ENCODE data around the gene HMGCS2.

HMGCS2 gene

DNA sequence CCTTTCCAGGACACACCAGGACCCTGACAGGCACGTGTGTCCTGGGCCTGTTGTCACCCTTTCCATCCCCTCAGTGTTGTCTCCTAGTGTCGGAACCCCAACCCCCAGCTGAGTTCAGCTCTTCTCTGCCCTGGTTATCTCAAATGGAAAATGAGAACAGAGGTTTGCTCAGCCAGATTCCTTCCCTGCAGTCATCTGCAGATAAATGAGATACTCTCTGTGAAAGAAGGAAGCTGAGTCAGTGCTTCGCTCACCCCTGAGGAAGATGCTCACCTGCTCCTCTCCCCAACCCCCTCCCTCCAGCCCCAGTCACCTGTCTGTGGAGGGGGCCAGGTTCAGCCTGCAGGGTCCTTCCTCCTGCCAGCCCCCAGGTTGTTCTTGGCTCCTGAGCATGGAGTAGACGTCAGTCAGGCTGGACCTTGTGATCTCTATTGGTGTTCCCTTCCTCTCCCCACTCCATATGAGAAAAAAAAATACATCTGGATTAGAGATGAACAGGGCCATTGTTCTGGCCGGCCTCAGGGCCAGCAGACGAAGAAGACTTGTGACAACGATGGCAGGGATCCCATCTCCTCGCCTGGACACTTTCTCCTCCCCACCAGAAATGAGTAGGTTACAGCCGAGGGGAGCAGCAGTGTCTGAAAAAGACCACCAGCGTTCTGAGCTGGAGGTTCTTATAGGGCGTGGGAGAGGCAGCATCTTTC, 36.1 kb downstream of the HMGCS2 start:
- TF ChIP-seq, protein P1, sequence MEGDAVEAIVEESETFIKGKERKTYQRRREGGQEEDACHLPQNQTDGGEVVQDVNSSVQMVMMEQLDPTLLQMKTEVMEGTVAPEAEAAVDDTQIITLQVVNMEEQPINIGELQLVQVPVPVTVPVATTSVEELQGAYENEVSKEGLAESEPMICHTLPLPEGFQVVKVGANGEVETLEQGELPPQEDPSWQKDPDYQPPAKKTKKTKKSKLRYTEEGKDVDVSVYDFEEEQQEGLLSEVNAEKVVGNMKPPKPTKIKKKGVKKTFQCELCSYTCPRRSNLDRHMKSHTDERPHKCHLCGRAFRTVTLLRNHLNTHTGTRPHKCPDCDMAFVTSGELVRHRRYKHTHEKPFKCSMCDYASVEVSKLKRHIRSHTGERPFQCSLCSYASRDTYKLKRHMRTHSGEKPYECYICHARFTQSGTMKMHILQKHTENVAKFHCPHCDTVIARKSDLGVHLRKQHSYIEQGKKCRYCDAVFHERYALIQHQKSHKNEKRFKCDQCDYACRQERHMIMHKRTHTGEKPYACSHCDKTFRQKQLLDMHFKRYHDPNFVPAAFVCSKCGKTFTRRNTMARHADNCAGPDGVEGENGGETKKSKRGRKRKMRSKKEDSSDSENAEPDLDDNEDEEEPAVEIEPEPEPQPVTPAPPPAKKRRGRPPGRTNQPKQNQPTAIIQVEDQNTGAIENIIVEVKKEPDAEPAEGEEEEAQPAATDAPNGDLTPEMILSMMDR (IDR thresholded peaks at IDR 0.05; ENCODE audit: insufficient read depth, low read depth, low read length, missing control alignments), result no peak
- no peak overlapping the region for H3K4me3 ChIP-seq (ENCODE audit: low read length)
- DNase-seq (ENCODE audit: low read depth), result peak; percentile 12

DNA sequence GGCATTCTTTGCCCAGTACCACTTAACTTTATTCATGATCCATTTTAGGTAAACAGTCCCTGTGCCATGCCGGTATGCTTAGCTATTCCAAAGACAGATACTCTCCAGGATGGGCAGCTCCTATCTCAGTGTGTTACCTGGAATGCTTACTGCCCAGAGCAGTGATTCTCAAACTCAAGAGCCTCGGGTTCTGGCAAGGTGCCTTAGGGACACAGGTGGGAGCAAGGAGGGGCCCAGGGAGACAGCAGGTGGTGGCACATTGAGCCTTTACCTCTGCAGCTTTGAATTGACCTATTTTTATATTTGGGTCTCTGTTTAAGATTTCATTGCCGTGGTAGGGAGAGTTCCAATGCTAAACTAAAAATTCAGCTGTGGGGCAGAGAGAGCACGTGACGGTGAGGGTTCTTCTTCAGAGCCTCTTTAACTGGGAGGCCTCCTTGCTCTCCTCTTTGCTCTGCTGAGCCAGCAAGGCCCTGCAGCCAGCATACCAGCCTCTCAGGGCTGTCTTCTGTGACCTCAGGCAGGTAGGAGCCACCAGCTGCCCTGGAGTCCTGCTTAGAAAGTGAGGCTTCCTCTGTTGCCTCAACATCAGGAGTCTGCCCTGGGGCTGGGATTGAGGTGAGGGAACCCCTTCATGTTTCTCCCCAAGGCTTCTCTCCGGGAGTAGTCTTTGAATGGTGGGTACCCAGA, 36.8 kb downstream of the HMGCS2 start:
- no peak for DNase-seq (ENCODE audit: low read depth)
- H3K4me3 ChIP-seq (ENCODE audit: low read length), result no peak overlapping the region
- TF ChIP-seq, protein P1 (IDR thresholded peaks at IDR 0.05; ENCODE audit: insufficient read depth, low read depth, low read length, missing control alignments), result no peak

DNA sequence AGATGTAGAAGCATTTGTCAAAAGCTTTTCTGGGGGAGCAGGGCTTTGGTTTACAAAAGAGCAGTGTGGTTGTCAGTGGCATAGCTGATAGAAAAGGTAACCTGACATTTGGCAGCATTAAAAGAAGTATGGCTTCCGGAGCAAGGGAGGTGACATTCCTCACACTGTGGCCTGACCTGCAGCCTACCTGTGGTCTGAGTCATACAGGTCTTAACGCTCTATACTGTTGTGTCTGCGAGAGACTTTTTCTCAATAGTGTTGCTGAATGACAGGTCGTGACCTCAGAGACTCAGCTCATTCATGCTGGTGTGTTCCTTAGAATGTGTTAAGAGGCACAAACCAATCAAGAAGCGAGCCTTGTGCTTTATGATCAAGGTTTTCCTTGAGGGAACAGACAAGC, 37.6 kb downstream of the HMGCS2 start:
- DNase-seq (ENCODE audit: low read depth), result peak; percentile 42
- no peak overlapping the region for H3K4me3 ChIP-seq (ENCODE audit: low read length)
- TF ChIP-seq, protein P1 (IDR thresholded peaks at IDR 0.05; ENCODE audit: insufficient read depth, low read depth, low read length, missing control alignments), result no peak

DNA sequence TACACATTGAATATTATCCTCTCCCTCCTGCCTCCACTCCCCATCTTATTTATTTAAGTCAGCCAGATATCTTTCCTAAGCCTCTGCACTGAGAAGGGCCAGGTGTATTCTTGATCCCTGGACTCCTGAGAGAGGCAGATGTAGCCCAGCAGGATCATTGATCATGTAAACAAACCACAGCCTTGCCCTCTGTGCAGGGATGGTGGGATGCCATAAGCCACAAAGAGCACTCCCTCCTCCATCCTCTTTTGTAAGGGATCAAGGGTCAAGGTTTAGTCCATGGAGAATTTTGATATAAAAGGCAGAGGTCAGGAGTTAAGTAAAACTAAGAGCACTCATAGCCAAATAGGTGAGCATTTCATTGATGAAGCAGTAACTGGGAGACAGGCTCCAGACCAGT, 39.7 kb downstream of the HMGCS2 start:
- no peak for DNase-seq (ENCODE audit: low read depth)
- TF ChIP-seq, protein P1 (IDR thresholded peaks at IDR 0.05; ENCODE audit: insufficient read depth, low read depth, low read length, missing control alignments), result no peak
- H3K4me3 ChIP-seq (ENCODE audit: low read length), result no peak overlapping the region

DNA sequence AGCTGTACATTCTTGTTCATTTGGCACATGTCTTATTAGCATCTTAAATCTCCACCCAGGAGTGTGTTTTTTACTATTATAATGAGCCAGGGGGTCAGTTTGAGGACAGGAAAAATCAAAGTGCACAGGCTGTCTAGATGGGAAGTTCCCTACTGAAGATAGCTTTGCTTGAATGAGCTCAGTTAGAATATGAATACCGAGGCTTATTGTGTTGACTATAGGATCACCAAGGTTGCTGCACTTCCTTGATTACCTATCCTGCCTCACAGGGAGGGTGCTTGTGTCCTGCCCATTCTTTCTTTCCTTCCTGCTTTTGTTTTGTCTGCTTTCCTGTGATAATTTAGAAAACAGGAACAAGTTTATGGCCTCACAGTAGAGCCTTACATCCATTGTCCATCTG, 40.7 kb downstream of the HMGCS2 start:
- no peak for DNase-seq (ENCODE audit: low read depth)
- no peak overlapping the region for H3K4me3 ChIP-seq (ENCODE audit: low read length)
- TF ChIP-seq, protein P1 (IDR thresholded peaks at IDR 0.05; ENCODE audit: insufficient read depth, low read depth, low read length, missing control alignments), result no peak

DNA sequence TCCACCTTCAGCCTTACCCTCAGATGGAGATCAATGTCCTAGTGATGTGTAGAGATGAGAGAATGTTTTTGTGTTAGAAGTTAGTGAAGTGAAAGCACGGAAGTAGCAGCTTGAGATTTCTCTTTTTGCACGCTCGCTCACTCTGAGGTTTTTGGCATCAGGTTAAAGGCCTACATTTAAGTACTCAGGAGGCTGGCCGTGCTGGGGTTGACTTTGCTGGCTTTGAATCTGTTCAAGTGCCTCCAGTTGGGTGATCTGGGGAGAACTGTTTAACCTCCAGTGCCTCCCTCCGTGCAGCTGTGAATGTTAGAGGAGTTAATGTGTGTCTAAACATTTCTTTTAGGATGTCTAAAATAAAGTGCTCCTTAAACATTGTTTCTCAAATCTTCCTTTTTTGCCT, 43.1 kb downstream of the HMGCS2 start:
- DNase-seq (ENCODE audit: low read depth), result no peak

More for the DNA sequence above, 43.1 kb downstream of the HMGCS2 start:
- TF ChIP-seq, protein P1 (IDR thresholded peaks at IDR 0.05; ENCODE audit: insufficient read depth, low read depth, low read length, missing control alignments), result no peak
- H3K4me3 ChIP-seq (ENCODE audit: low read length), result no peak overlapping the region

All from epithelial cell of esophagus (primary cell).